Body of pancreas (tissue), 4 donors: ENCODE measurements around the gene LRIT3. TPM values are rescaled to one million over a fixed set of nuclear protein-coding genes. Genes with fewer than 3 reads are reported as not detected.

Source experiments
- ATAC-seq: fragments of 150-250 bp; one replicate; pipeline ENCODE4 v1.9.1; 2016
- DNase-seq, 4 donors: peaks; one replicate each; pipeline ENCODE4 v3.0.0-alpha.2; 2019
- H3K27ac ChIP-seq, 4 donors: fragments of 200-600 bp; sonication (generic); 1 replicate in 3 of 4; 2 replicates in 1 of 4; pipeline versions ENCODE4 v1.5.1 to v1.6.1; 2016 to 2019; ENCODE audit warnings: mild to moderate bottlenecking in 1 of 4, mixed read lengths in 1 of 4, moderate library complexity in 1 of 4
- H3K27me3 ChIP-seq, 2 donors: fragments of 200-600 bp; sonication (generic); one replicate each; pipeline ENCODE4 v1.6.0; 2016; ENCODE audit warnings: mild to moderate bottlenecking in 1 of 2
- H3K36me3 ChIP-seq, 2 donors: fragments of 200-600 bp; sonication (generic); replicated peaks in 1 of 2; 2 replicates each; pipeline ENCODE4 v1.5.1; 2016; ENCODE audit warnings: low read depth in 2 of 2; ENCODE audit not compliant: insufficient read depth in 1 of 2
- H3K4me1 ChIP-seq: fragments of 200-600 bp; sonication (generic); one replicate; pipeline ENCODE4 v1.6.0; 2016
- H3K4me3 ChIP-seq, 2 donors: fragments of 200-600 bp; sonication (generic); 1 replicate in 1 of 2; 2 replicates in 1 of 2; pipeline ENCODE4 v1.5.1; 2016 to 2019
- H3K9me3 ChIP-seq, 3 donors: fragments of 200-600 bp; sonication (generic); 1 replicate in 2 of 3; 2 replicates in 1 of 3; pipeline ENCODE4 v1.5.1; 2016
- CTCF ChIP-seq, 7 experiments: fragments of 450-650 bp in 4 of 7; fragments of 200-600 bp in 3 of 7; sonication (generic) in 3 of 7; IDR thresholded peaks; one replicate each; pipeline ENCODE4 v1.5.1; 2016 to 2019; ENCODE audit warnings: antibody characterized with exemption in 7 of 7
- POLR2A ChIP-seq, 3 donors: fragments of 450-650 bp; IDR thresholded peaks; one replicate each; pipeline ENCODE4 v1.6.1; 2016; ENCODE audit warnings: antibody characterized with exemption in 3 of 3, mild to moderate bottlenecking in 2 of 3
- WGBS, 2 donors: methylation state at CpG; one replicate each; pipeline ENCODE4 v1.1.5; 2017; 5-methylcytosine and 5-hydroxymethylcytosine counted together
- intact Hi-C: fragments of 100-400 bp; cut with DNase I; formaldehyde crosslinking; loops from one replicate; pipeline ENCODE4 v1.15.1; 2023
- total RNA-seq, 2 donors: library from RNA; depleted of rRNA; stranded (reverse); fragments of >200 nt; gene quantifications; one replicate each; pipeline ENCODE4 v1.1.0, GENCODE V29; 2016

The LRIT3 gene
- total RNA-seq, 2 donors from 2014 or later = 0.26 TPM; not detected in 1

- peak within 1 kb of the TSS; percentile 71 to 88 (median 84) for H3K27ac ChIP-seq
- 30 to 35% methylated on average over 9 of the region's 9 CpGs for WGBS, 2 donors
- no peaks in the 10 kb centered on the region for H3K36me3 ChIP-seq
- intact Hi-C loops = no loop called here
- H3K4me3 ChIP-seq = peak within 1 kb of the TSS in 1 of 2 donors; percentile 33
- DNase-seq (peak in 3 of 4 donors; percentile 44 to 57 (median 44)), ATAC-seq (peak; percentile 72)
- TF ChIP-seq POLR2A (IDR thresholded peaks at IDR 0.05) = peak; percentile 33 to 89 (median 89)
- no peak for TF ChIP-seq CTCF (IDR thresholded peaks at IDR 0.05)
- H3K27me3 ChIP-seq = no peaks in the 10 kb centered on the region
- peaks cover 10% of the 10 kb centered on the region for H3K4me1 ChIP-seq
- H3K9me3 ChIP-seq = no peaks in the 10 kb centered on the region
Observed at GRCh38 chr4:109912706-109913595, 65.0 kb downstream of the LRIT3 start, which contains the start of gene EGF. TSS of gene EGF (plus strand) at chr4:109912883. CDS start at chr4:109913336, 453 bp downstream.

- Histone ChIP-seq H3K27ac (peak overlapping the region; percentile 45 to 88 (median 84)), H3K27me3 (no peaks in the 10 kb centered on the region), H3K4me1 (peaks cover 18% of the 10 kb centered on the region), H3K4me3 (peak overlapping the region; percentile 6 to 33), H3K36me3 (no peaks in the 10 kb centered on the region), H3K9me3 (no peaks in the 10 kb centered on the region)
- ATAC-seq = peak; percentile 45
- TF ChIP-seq CTCF (IDR thresholded peaks at IDR 0.05) (no peak), POLR2A (IDR thresholded peaks at IDR 0.05) (peak in 1 of 3 donors; percentile 21)
- intact Hi-C loops = no loop called here
- DNase-seq = no peak
- 15 to 32% methylated on average over 2 of the region's 2 CpGs for WGBS, 2 donors
Observed at GRCh38 chr4:109913596-109914241, 65.8 kb downstream of the LRIT3 start.

- DNase-seq (peak in 2 of 4 donors; percentile 10 to 12), ATAC-seq (peak; percentile 41)
- peak overlapping the region; percentile 6 to 33 for H3K4me3 ChIP-seq
- no peaks in the 10 kb centered on the region for H3K36me3 ChIP-seq
- no peak for TF ChIP-seq POLR2A (IDR thresholded peaks at IDR 0.05)
- TF ChIP-seq CTCF (IDR thresholded peaks at IDR 0.05) = no peak
- H3K27ac ChIP-seq = peak overlapping the region; percentile 45 to 88 (median 84)
- no peaks in the 10 kb centered on the region for H3K27me3 ChIP-seq
- peaks cover 24% of the 10 kb centered on the region for H3K4me1 ChIP-seq
- intact Hi-C loops = no loop called here
- H3K9me3 ChIP-seq = no peaks in the 10 kb centered on the region
- 16 to 25% methylated on average over 3 of the region's 3 CpGs for WGBS, 2 donors
Observed at GRCh38 chr4:109914322-109914721, 66.4 kb downstream of the LRIT3 start.

DNA sequence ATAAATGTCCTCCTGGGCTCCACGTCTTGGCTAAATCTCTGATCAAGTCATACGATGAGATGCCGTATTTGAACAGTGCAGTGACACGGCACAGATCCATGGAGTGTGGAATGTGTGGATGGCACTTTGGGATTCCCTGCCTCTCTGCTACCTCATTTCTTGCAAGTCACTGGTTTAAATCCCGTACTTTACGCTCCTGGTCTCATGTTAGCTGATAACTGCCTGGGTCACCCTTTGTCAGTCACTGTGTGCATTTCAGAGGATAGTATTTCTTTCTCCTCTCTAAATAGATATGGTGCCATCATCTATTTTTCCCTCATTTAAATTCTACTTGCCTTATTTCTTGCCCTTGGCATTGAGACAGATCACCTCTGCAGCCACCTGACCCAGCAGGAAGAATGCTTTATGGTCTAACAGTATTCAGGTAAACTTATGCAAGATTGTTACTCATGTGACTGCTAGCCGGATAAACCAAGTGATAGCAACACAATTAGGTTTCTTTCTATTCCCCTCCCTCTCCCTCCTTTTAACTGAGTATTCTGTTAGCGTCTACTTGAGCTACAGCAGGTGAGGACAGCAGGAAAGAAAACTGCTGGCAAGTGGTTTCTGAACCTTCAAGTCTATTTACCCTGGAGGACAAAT is 67.6 kb downstream of the LRIT3 start:
- Histone ChIP-seq H3K36me3 (no peaks in the 10 kb centered on the region), H3K4me1 (peaks cover 35% of the 10 kb centered on the region), H3K27me3 (no peaks in the 10 kb centered on the region), H3K9me3 (no peaks in the 10 kb centered on the region), H3K4me3 (peak overlapping the region in 1 of 2 donors; percentile 2), H3K27ac (peak overlapping the region in 3 of 4 donors; percentile 82 to 88 (median 85))
- TF ChIP-seq POLR2A (IDR thresholded peaks at IDR 0.05) (no peak), CTCF (IDR thresholded peaks at IDR 0.05) (no peak)
- intact Hi-C loops = no loop called here
- DNase-seq (no peak), ATAC-seq (peak; percentile 7)
- WGBS, 2 donors = 40 to 45% methylated on average over 8 of the region's 8 CpGs
